HCT116 (cell line): ENCODE results near the gene RIBC2.
"Not testable (repeated sequence)": the region's sequence is repeated elsewhere in the genome, so short reads cannot be mapped to it uniquely, and the experiment has no call there.

Source experiments
- CEBPB ChIP-seq: IDR thresholded peaks from 2 replicates; pipeline ENCODE4 v1.6.1; 2012; ENCODE audit warnings: low read depth
- ELF1 ChIP-seq: IDR thresholded peaks from 2 replicates; pipeline ENCODE4 v1.6.1; 2012; ENCODE audit warnings: low read depth, borderline replicate concordance
- EZH2 ChIP-seq: fragments of 200-600 bp; sonication (generic); IDR thresholded peaks from 2 replicates; pipeline ENCODE4 v1.6.1; 2017; ENCODE audit warnings: antibody characterized with exemption, mixed run types
- EZH2phosphoT487 ChIP-seq: fragments of 200-600 bp; IDR thresholded peaks from 2 replicates; pipeline ENCODE4 v1.6.1; 2018; ENCODE audit warnings: antibody characterized with exemption, borderline replicate concordance
- POLR2A ChIP-seq: IDR thresholded peaks from 2 replicates; pipeline ENCODE4 v1.7.0; 2011; ENCODE audit warnings: borderline replicate concordance; ENCODE audit not compliant: insufficient read depth, insufficient read length; ENCODE audit errors: extremely low read depth
- SRF ChIP-seq: IDR thresholded peaks from 2 replicates; pipeline ENCODE4 v1.6.1; 2012; ENCODE audit warnings: low read depth
- ZNF274 ChIP-seq: fragments of 200-500 bp; sonication (Bioruptor generic); IDR thresholded peaks from 2 replicates; pipeline ENCODE4 v1.6.1; 2014; ENCODE audit warnings: mild to moderate bottlenecking, low read depth, low read length, inconsistent platforms
- TF ChIP-seq, protein P1 (sequence below), 3 experiments: fragments of 200-600 bp in 1 of 3; sonication (generic) in 1 of 3; IDR thresholded peaks in 2 of 3; conservative IDR thresholded peaks in 1 of 3; 2 replicates each; pipeline ENCODE4 v1.5.1; 2012 to 2017; ENCODE audit warnings: low read depth in 2 of 3, low read length in 2 of 3, antibody characterized with exemption in 1 of 3, borderline replicate concordance in 1 of 3, control low read depth in 1 of 3, mild to moderate bottlenecking in 1 of 3, mixed read lengths in 1 of 3, mixed run types in 1 of 3, moderate library complexity in 1 of 3; ENCODE audit not compliant: insufficient read depth in 1 of 3
- TF ChIP-seq, protein P2 (sequence below): IDR thresholded peaks from 2 replicates; pipeline ENCODE4 v1.6.1; 2012
- TF ChIP-seq, protein P3 (sequence below): IDR thresholded peaks from 2 replicates; pipeline ENCODE4 v1.6.1; 2011; ENCODE audit warnings: mild to moderate bottlenecking, low read length, moderate library complexity; ENCODE audit not compliant: insufficient replicate concordance; ENCODE audit errors: extremely low read depth

DNA sequence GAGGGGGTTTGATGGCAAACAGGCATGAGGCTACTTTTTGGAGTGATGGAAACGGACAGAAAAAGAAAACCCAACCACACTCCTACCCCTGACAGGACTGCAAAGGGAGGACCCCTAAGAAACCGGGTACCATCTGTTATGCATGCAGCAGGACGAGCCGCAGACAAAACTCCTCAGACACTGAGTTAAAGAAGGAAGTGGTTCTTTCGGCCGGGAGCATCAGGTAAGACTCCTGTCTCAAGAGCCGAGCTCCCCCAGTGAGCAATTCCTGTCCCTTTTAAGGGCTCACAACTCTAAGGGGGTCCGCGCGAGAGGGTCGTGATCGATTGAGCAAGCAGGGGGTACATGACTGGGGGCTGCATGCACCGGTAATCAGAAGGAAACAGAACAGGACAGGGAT, 27.2 kb downstream of the RIBC2 start:
- TF ChIP-seq CEBPB, POLR2A, ELF1, EZH2, ZNF274, SRF, EZH2phosphoT487: not testable (repeated sequence)
- TF ChIP-seq, protein P1, sequence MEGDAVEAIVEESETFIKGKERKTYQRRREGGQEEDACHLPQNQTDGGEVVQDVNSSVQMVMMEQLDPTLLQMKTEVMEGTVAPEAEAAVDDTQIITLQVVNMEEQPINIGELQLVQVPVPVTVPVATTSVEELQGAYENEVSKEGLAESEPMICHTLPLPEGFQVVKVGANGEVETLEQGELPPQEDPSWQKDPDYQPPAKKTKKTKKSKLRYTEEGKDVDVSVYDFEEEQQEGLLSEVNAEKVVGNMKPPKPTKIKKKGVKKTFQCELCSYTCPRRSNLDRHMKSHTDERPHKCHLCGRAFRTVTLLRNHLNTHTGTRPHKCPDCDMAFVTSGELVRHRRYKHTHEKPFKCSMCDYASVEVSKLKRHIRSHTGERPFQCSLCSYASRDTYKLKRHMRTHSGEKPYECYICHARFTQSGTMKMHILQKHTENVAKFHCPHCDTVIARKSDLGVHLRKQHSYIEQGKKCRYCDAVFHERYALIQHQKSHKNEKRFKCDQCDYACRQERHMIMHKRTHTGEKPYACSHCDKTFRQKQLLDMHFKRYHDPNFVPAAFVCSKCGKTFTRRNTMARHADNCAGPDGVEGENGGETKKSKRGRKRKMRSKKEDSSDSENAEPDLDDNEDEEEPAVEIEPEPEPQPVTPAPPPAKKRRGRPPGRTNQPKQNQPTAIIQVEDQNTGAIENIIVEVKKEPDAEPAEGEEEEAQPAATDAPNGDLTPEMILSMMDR (IDR thresholded peaks at IDR 0.05 in 2 of 3, conservative IDR thresholded peaks at IDR 0.05 in 1 of 3; ENCODE audit: borderline replicate concordance in 1 of 3, insufficient read depth in 1 of 3, low read depth in 2 of 3, low read length in 2 of 3): not testable (repeated sequence)
- TF ChIP-seq, protein P2, sequence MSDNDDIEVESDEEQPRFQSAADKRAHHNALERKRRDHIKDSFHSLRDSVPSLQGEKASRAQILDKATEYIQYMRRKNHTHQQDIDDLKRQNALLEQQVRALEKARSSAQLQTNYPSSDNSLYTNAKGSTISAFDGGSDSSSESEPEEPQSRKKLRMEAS: not testable (repeated sequence)
- TF ChIP-seq, protein P3, sequence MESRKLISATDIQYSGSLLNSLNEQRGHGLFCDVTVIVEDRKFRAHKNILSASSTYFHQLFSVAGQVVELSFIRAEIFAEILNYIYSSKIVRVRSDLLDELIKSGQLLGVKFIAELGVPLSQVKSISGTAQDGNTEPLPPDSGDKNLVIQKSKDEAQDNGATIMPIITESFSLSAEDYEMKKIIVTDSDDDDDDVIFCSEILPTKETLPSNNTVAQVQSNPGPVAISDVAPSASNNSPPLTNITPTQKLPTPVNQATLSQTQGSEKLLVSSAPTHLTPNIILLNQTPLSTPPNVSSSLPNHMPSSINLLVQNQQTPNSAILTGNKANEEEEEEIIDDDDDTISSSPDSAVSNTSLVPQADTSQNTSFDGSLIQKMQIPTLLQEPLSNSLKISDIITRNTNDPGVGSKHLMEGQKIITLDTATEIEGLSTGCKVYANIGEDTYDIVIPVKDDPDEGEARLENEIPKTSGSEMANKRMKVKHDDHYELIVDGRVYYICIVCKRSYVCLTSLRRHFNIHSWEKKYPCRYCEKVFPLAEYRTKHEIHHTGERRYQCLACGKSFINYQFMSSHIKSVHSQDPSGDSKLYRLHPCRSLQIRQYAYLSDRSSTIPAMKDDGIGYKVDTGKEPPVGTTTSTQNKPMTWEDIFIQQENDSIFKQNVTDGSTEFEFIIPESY: not testable (repeated sequence)
